ENCODE data around the gene ELK4.

The ELK4 gene

GRCh38 chr1:205631768-205632668 lies at the start of gene ELK4:
ELK4 (minus strand) TSS chr1:205632011; CDS start chr1:205623882, 8,129 bp downstream.
- peak; percentile 98 for DNase-seq

GRCh38 chr1:205681364-205681763 lies 49.6 kb upstream of the ELK4 start:
- DNase-seq = no peak

GRCh38 chr1:205680073-205680851 lies 48.5 kb upstream of the ELK4 start, which contains the start of gene SLC45A3:
SLC45A3 (minus strand) TSS chr1:205680509; CDS start chr1:205664656, 15,853 bp downstream.
- peak; percentile 65 for DNase-seq

- DNase-seq = no peak
These were observed 46.7 kb upstream of the ELK4 start for GRCh38 chr1:205678286-205679111.

- no peak for DNase-seq
These were observed 45.4 kb upstream of the ELK4 start for GRCh38 chr1:205677167-205677566.

GRCh38 chr1:205676597-205676996 lies 44.8 kb upstream of the ELK4 start:
- DNase-seq = no peak

GRCh38 chr1:205676002-205676401 lies 44.2 kb upstream of the ELK4 start:
- no peak for DNase-seq

- DNase-seq = no peak
These were observed 43.4 kb upstream of the ELK4 start for GRCh38 chr1:205675247-205675646.

- no peak for DNase-seq
These were observed 41.2 kb upstream of the ELK4 start for GRCh38 chr1:205672970-205673369.

GRCh38 chr1:205672395-205672889 lies 40.6 kb upstream of the ELK4 start:
- DNase-seq = no peak

- no peak for DNase-seq
These were observed 39.0 kb upstream of the ELK4 start for GRCh38 chr1:205670611-205671430.

GRCh38 chr1:205670150-205670446 lies 38.3 kb upstream of the ELK4 start:
- no peak for DNase-seq

- DNase-seq = no peak
These were observed 37.7 kb upstream of the ELK4 start for GRCh38 chr1:205669341-205670149.

- DNase-seq = no peak
These were observed 37.1 kb upstream of the ELK4 start for GRCh38 chr1:205668951-205669340.

- no peak for DNase-seq
These were observed 36.3 kb upstream of the ELK4 start for GRCh38 chr1:205667909-205668643.

- DNase-seq = no peak
These were observed 34.8 kb upstream of the ELK4 start for GRCh38 chr1:205666372-205667166.

GRCh38 chr1:205665201-205666045 lies 33.6 kb upstream of the ELK4 start:
- DNase-seq = no peak

GRCh38 chr1:205664399-205665017 lies 32.7 kb upstream of the ELK4 start:
- no peak for DNase-seq

Measured in NCI-H345 (cell line).